ENCODE data around the gene TRIM45. TPM values are rescaled to one million over a fixed set of nuclear protein-coding genes. Genes with fewer than 3 reads are reported as not detected.

TRIM45 gene
- total and polyA plus RNA-seq, 2 donors (not counting 1 experiment from before 2014, with no cell fraction given): 4.0 to 8.4 TPM

DNA sequence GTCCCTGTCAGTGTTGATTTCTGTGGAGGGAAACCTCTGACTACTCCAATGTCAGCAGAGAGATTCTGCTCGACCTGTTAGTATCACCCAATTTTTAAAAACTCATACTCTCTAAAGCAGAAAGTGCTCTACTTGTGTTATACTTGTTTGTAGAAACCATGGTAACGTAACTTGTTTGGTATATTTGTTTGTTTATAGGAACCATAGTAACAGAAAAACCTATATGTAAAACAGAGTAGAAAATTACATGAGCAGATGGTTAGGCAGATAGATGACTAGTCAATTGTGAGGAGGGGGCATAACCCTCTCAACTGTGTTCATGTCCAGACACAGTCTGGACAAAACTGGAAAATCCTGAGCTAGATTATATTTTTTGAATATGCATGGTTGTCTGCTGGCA, 6.7 kb downstream of the TRIM45 start:
- no peak overlapping the region for H3K27ac ChIP-seq (ENCODE audit: insufficient read depth, low read length)
- no peaks in the 10 kb centered on the region for H3K27me3 ChIP-seq (ENCODE audit: control insufficient read depth, insufficient read depth, low read length)
- H3K9ac ChIP-seq (ENCODE audit: insufficient read depth, low read length): no peak overlapping the region
- TF ChIP-seq EZH2 (IDR thresholded peaks at IDR 0.05; ENCODE audit: low read length, missing control alignments): no peak
- TF ChIP-seq, protein P1, sequence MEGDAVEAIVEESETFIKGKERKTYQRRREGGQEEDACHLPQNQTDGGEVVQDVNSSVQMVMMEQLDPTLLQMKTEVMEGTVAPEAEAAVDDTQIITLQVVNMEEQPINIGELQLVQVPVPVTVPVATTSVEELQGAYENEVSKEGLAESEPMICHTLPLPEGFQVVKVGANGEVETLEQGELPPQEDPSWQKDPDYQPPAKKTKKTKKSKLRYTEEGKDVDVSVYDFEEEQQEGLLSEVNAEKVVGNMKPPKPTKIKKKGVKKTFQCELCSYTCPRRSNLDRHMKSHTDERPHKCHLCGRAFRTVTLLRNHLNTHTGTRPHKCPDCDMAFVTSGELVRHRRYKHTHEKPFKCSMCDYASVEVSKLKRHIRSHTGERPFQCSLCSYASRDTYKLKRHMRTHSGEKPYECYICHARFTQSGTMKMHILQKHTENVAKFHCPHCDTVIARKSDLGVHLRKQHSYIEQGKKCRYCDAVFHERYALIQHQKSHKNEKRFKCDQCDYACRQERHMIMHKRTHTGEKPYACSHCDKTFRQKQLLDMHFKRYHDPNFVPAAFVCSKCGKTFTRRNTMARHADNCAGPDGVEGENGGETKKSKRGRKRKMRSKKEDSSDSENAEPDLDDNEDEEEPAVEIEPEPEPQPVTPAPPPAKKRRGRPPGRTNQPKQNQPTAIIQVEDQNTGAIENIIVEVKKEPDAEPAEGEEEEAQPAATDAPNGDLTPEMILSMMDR (conservative IDR thresholded peaks at IDR 0.05 in 1 of 2, IDR thresholded peaks at IDR 0.05 in 1 of 2; ENCODE audit: low read depth in 1 of 2, low read length in 2 of 2): no peak
- H3K36me3 ChIP-seq (ENCODE audit: control insufficient read depth, insufficient read depth, low read length): peaks cover 3% of the 10 kb centered on the region
- H3K4me2 ChIP-seq (ENCODE audit: extremely low read depth, insufficient read depth, low read length): no peak overlapping the region
- no peak overlapping the region for H3K4me3 ChIP-seq (replicated peaks in 1 of 4; ENCODE audit: control extremely low read depth in 1 of 4, insufficient read depth in 1 of 4, low read depth in 3 of 4, low read length in 4 of 4)
- no peak for DNase-seq (ENCODE audit: low read depth in 2 of 2)
- H3K9me3 ChIP-seq (ENCODE audit: control insufficient read depth, insufficient read depth, low read depth, low read length): no peaks in the 10 kb centered on the region
- H3K4me1 ChIP-seq (ENCODE audit: control insufficient read depth, extremely low read depth, insufficient read depth, low read length): no peaks in the 10 kb centered on the region
- no peaks in the 10 kb centered on the region for H3K79me2 ChIP-seq (ENCODE audit: control insufficient read depth, insufficient read depth, low read length)
- no peaks in the 10 kb centered on the region for H4K20me1 ChIP-seq (ENCODE audit: control insufficient read depth, extremely low read depth, insufficient read depth, low read length)
- no peak overlapping the region for H2AFZ ChIP-seq (ENCODE audit: low read length)

DNA sequence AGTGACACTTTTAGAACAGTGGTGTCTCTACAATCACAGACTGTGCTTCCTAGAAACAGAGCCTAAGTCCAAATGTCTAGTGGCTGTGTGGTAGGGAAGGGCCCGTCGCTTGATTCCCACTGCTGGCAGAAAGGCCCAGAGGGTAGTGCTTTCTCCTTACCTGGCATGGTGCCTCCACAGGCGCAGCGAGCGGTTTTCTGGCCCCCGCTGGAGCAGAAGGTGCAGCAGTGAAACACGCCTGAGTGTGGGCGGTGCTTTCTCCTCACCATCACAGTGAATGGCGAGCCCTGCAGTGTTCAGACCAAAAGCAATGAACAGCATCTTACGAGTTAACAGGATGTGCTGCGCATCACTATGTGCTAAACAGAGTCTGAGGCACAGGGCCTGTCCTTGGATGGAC, 8.3 kb downstream of the TRIM45 start:
- DNase-seq (ENCODE audit: low read depth in 2 of 2): no peak
- H3K4me1 ChIP-seq (ENCODE audit: control insufficient read depth, extremely low read depth, insufficient read depth, low read length): no peaks in the 10 kb centered on the region
- H3K9ac ChIP-seq (ENCODE audit: insufficient read depth, low read length): no peak overlapping the region
- TF ChIP-seq, protein P1 (conservative IDR thresholded peaks at IDR 0.05 in 1 of 2, IDR thresholded peaks at IDR 0.05 in 1 of 2; ENCODE audit: low read depth in 1 of 2, low read length in 2 of 2): no peak
- no peak for TF ChIP-seq EZH2 (IDR thresholded peaks at IDR 0.05; ENCODE audit: low read length, missing control alignments)
- no peak overlapping the region for H3K4me2 ChIP-seq (ENCODE audit: extremely low read depth, insufficient read depth, low read length)
- H3K9me3 ChIP-seq (ENCODE audit: control insufficient read depth, insufficient read depth, low read depth, low read length): no peaks in the 10 kb centered on the region
- H3K27ac ChIP-seq (ENCODE audit: insufficient read depth, low read length): no peak overlapping the region
- H2AFZ ChIP-seq (ENCODE audit: low read length): no peak overlapping the region
- no peaks in the 10 kb centered on the region for H3K79me2 ChIP-seq (ENCODE audit: control insufficient read depth, insufficient read depth, low read length)
- no peaks in the 10 kb centered on the region for H3K27me3 ChIP-seq (ENCODE audit: control insufficient read depth, insufficient read depth, low read length)
- no peaks in the 10 kb centered on the region for H4K20me1 ChIP-seq (ENCODE audit: control insufficient read depth, extremely low read depth, insufficient read depth, low read length)
- H3K4me3 ChIP-seq (replicated peaks in 1 of 4; ENCODE audit: control extremely low read depth in 1 of 4, insufficient read depth in 1 of 4, low read depth in 3 of 4, low read length in 4 of 4): no peak overlapping the region
- H3K36me3 ChIP-seq (ENCODE audit: control insufficient read depth, insufficient read depth, low read length): peaks cover 3% of the 10 kb centered on the region

- DNase-seq (ENCODE audit: low read depth in 2 of 2): no peak
Observed at GRCh38 chr1:117112047-117112717, 9.4 kb downstream of the TRIM45 start.

More at GRCh38 chr1:117112047-117112717, 9.4 kb downstream of the TRIM45 start:
- H4K20me1 ChIP-seq (ENCODE audit: control insufficient read depth, extremely low read depth, insufficient read depth, low read length): no peaks in the 10 kb centered on the region
- no peaks in the 10 kb centered on the region for H3K9me3 ChIP-seq (ENCODE audit: control insufficient read depth, insufficient read depth, low read depth, low read length)
- no peak overlapping the region for H2AFZ ChIP-seq (ENCODE audit: low read length)
- no peak for TF ChIP-seq EZH2 (IDR thresholded peaks at IDR 0.05; ENCODE audit: low read length, missing control alignments)
- TF ChIP-seq, protein P1 (conservative IDR thresholded peaks at IDR 0.05 in 1 of 2, IDR thresholded peaks at IDR 0.05 in 1 of 2; ENCODE audit: low read depth in 1 of 2, low read length in 2 of 2): no peak
- peaks cover 3% of the 10 kb centered on the region for H3K36me3 ChIP-seq (ENCODE audit: control insufficient read depth, insufficient read depth, low read length)
- no peaks in the 10 kb centered on the region for H3K4me1 ChIP-seq (ENCODE audit: control insufficient read depth, extremely low read depth, insufficient read depth, low read length)
- no peak overlapping the region for H3K4me3 ChIP-seq (replicated peaks in 1 of 4; ENCODE audit: control extremely low read depth in 1 of 4, insufficient read depth in 1 of 4, low read depth in 3 of 4, low read length in 4 of 4)
- no peaks in the 10 kb centered on the region for H3K27me3 ChIP-seq (ENCODE audit: control insufficient read depth, insufficient read depth, low read length)
- H3K9ac ChIP-seq (ENCODE audit: insufficient read depth, low read length): no peak overlapping the region
- H3K27ac ChIP-seq (ENCODE audit: insufficient read depth, low read length): no peak overlapping the region
- H3K4me2 ChIP-seq (ENCODE audit: extremely low read depth, insufficient read depth, low read length): no peak overlapping the region
- no peaks in the 10 kb centered on the region for H3K79me2 ChIP-seq (ENCODE audit: control insufficient read depth, insufficient read depth, low read length)
